ENCODE data around the gene YY1AP1. TPM values are rescaled to one million over a fixed set of nuclear protein-coding genes. Genes with fewer than 3 reads are reported as not detected.
"Not testable (repeated sequence)": the region's sequence is repeated elsewhere in the genome, so short reads cannot be mapped to it uniquely, and the experiment has no call there.

The YY1AP1 gene
- total RNA-seq, 6 experiments from 2014 or later, result 24.3 to 37.2 (median 28.9) TPM

GRCh38 chr1:155698382-155699038, 9.9 kb upstream of the YY1AP1 start:
- H3K36me3 ChIP-seq, result no peaks in the 10 kb centered on the region
- ATAC-seq (peak; percentile 63 to 93 (median 74)), DNase-seq (no peak)
- peak overlapping the region in 1 of 3 donors; percentile 20 for H3K27ac ChIP-seq
- H3K4me3 ChIP-seq, result no peak overlapping the region
- TF ChIP-seq CTCF (IDR thresholded peaks at IDR 0.05) (no peak), POLR2A (IDR thresholded peaks at IDR 0.05) (no peak)
- intact Hi-C loops (cut with DNase I), result no loop called here
- peaks cover 0 to 24% (median 0%) of the 10 kb centered on the region in 4 donors for H3K4me1 ChIP-seq
- 85% methylated on average over 13 of the region's 13 CpGs for WGBS (ENCODE audit: insufficient coverage, low coverage, low lambda C conversion rate, missing lambda C conversion rate)
- H3K27me3 ChIP-seq, result no peaks in the 10 kb centered on the region
- H3K9me3 ChIP-seq, result no peaks in the 10 kb centered on the region

GRCh38 chr1:155697616-155698015, 9.0 kb upstream of the YY1AP1 start:
- H3K9me3 ChIP-seq; H3K36me3 ChIP-seq; intact Hi-C loops (cut with DNase I); H3K27ac ChIP-seq; ATAC-seq; DNase-seq; H3K27me3 ChIP-seq; H3K4me3 ChIP-seq: not testable (repeated sequence)
- 84% methylated on average over 8 of the region's 11 CpGs for WGBS (ENCODE audit: insufficient coverage, low coverage, low lambda C conversion rate, missing lambda C conversion rate)
- H3K4me1 ChIP-seq, result peaks cover 0 to 24% (median 0%) of the 10 kb centered on the region in 4 donors

- Histone ChIP-seq H3K4me3 (no peak overlapping the region), H3K27me3 (no peaks in the 10 kb centered on the region), H3K36me3 (no peaks in the 10 kb centered on the region), H3K4me1 (peaks cover 0 to 24% (median 0%) of the 10 kb centered on the region in 4 donors), H3K9me3 (no peaks in the 10 kb centered on the region), H3K27ac (no peak overlapping the region)
- intact Hi-C loops (cut with DNase I), result no loop called here
- WGBS (ENCODE audit: insufficient coverage, low coverage, low lambda C conversion rate, missing lambda C conversion rate), result 88% methylated on average over 10 of the region's 10 CpGs
- TF ChIP-seq CTCF (IDR thresholded peaks at IDR 0.05) (no peak), POLR2A (IDR thresholded peaks at IDR 0.05) (no peak)
- ATAC-seq (no peak), DNase-seq (no peak)
Observed at GRCh38 chr1:155697046-155697445, 8.5 kb upstream of the YY1AP1 start.

- H3K9me3 ChIP-seq, result no peaks in the 10 kb centered on the region
- no peak for ATAC-seq
- H3K4me1 ChIP-seq, result peaks cover 0 to 24% (median 0%) of the 10 kb centered on the region in 4 donors
- peaks cover 0 to 3% (median 0%) of the 10 kb centered on the region in 4 donors for H3K36me3 ChIP-seq
- DNase-seq, result no peak
- intact Hi-C loops (cut with DNase I), result no loop called here
- no peak overlapping the region for H3K27ac ChIP-seq
- TF ChIP-seq CTCF (IDR thresholded peaks at IDR 0.05) (no peak), POLR2A (IDR thresholded peaks at IDR 0.05) (no peak)
- H3K4me3 ChIP-seq, result no peak overlapping the region
- no peaks in the 10 kb centered on the region for H3K27me3 ChIP-seq
Observed at GRCh38 chr1:155696524-155696923, 8.0 kb upstream of the YY1AP1 start.

GRCh38 chr1:155695608-155696007, 7.0 kb upstream of the YY1AP1 start:
- Histone ChIP-seq H3K27me3 (no peaks in the 10 kb centered on the region), H3K36me3 (peaks cover 0 to 7% (median 0%) of the 10 kb centered on the region in 4 donors), H3K9me3 (no peaks in the 10 kb centered on the region), H3K4me3 (no peak overlapping the region), H3K4me1 (peaks cover 0 to 26% (median under 1%) of the 10 kb centered on the region in 4 donors), H3K27ac (no peak overlapping the region)
- DNase-seq, result no peak
- WGBS (ENCODE audit: insufficient coverage, low coverage, low lambda C conversion rate, missing lambda C conversion rate), result 98% methylated on average over 3 of the region's 3 CpGs
- TF ChIP-seq CTCF (IDR thresholded peaks at IDR 0.05) (no peak), POLR2A (IDR thresholded peaks at IDR 0.05) (no peak)
- intact Hi-C loops (cut with DNase I), result no loop called here
- no peak for ATAC-seq

All from right lobe of liver (tissue), 6 donors.